ENCODE results near the gene FBXW11. TPM values are rescaled to one million over a fixed set of nuclear protein-coding genes. Genes with fewer than 3 reads are reported as not detected.

The FBXW11 gene
- total and polyA plus RNA-seq, 2 of the 8 experiments (the other 6 are each of a cell fraction or from before 2014, with no cell fraction given): 45.0 to 75.6 TPM

- TF ChIP-seq CTCF (IDR thresholded peaks at IDR 0.05; ENCODE audit: control extremely low read depth in 1 of 3, insufficient read depth in 1 of 3, low read depth in 1 of 3, low read length in 3 of 3) (no peak), USF2 (IDR thresholded peaks at IDR 0.05; ENCODE audit: low read length) (no peak)
Observed at GRCh38 chr5:171871711-171872110, 134.7 kb downstream of the FBXW11 start (continued).

Measured in H1 (cell line).